Neural progenitor cell (in vitro differentiated cells): ENCODE results near the gene PTTG1IP.

Source experiments
- EZH2 ChIP-seq: fragments of 200-600 bp; sonication (generic); IDR thresholded peaks from 2 replicates; pipeline ENCODE4 v1.6.1; 2017; ENCODE audit warnings: antibody characterized with exemption, mild to moderate bottlenecking, moderate library complexity
- TF ChIP-seq, protein P1 (sequence below): fragments of 200-600 bp; sonication (generic); IDR thresholded peaks from 2 replicates; pipeline ENCODE4 v1.5.1; 2017; ENCODE audit warnings: antibody characterized with exemption, mild to moderate bottlenecking

DNA sequence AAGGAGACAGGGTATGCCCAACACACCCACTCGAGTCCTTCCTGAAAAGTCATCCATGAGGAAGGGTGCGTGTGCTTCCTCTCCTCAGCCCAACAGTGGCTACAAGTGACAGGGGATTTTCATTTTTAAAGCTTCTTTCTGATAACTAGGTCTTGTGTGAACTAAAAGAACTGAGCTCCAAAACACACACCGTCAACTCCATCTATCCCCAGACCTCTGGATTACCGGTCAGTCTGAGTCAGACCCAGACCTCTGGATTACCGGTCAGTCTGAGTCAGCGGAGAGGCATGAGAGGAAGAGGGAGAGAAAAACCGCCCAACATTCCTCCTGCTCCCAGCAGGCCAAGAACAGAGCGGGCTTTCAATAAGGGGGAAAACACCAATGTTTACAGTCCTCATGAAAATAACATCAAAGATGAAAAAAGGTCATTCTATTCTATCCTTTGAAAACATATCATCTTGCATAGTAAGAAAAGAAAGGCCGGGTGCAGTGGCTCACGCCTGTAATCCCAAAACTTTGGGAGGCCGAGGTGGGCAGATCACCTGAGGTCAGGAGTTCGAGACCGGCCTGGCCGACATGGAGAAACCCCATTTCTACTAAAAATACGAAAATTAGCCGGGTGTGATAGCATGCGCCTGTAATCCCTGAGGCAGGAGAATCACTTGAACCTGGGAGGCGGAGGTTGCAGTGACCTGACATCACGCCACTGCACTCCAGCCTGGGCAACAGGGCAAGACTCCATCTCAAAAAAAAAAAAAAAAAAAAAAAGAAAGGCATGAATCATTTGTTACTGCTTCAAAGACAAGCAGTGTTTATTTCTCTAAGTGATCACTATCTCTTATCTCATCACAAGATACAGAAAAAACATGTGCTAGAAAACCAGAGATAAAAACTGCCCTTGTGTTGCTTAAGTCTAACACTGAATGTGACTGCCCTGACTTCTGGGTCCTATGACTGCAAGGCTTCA is 3.4 kb downstream of the PTTG1IP start:
- TF ChIP-seq, protein P1, sequence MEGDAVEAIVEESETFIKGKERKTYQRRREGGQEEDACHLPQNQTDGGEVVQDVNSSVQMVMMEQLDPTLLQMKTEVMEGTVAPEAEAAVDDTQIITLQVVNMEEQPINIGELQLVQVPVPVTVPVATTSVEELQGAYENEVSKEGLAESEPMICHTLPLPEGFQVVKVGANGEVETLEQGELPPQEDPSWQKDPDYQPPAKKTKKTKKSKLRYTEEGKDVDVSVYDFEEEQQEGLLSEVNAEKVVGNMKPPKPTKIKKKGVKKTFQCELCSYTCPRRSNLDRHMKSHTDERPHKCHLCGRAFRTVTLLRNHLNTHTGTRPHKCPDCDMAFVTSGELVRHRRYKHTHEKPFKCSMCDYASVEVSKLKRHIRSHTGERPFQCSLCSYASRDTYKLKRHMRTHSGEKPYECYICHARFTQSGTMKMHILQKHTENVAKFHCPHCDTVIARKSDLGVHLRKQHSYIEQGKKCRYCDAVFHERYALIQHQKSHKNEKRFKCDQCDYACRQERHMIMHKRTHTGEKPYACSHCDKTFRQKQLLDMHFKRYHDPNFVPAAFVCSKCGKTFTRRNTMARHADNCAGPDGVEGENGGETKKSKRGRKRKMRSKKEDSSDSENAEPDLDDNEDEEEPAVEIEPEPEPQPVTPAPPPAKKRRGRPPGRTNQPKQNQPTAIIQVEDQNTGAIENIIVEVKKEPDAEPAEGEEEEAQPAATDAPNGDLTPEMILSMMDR: no peak
- no peak for TF ChIP-seq EZH2
